Immature natural killer cell (primary cell): ENCODE measurements around the gene STIP1. TPM values are rescaled to one million over a fixed set of nuclear protein-coding genes. Genes with fewer than 3 reads are reported as not detected.
"Not testable (repeated sequence)": the region's sequence is repeated elsewhere in the genome, so short reads cannot be mapped to it uniquely, and the experiment has no call there.

ENCODE experiments used
- DNase-seq, 3 donors: peaks; one replicate each; pipeline ENCODE4 v3.0.0; 2022; ENCODE audit warnings: mixed read lengths in 1 of 3
- H3K27ac Mint-ChIP-seq, 6 donors: one replicate each; pipeline ENCODE4 v1.8.0; 2020; ENCODE audit warnings: mixed read lengths in 6 of 6, mild to moderate bottlenecking in 5 of 6, inconsistent platforms in 4 of 6, moderate library complexity in 3 of 6
- H3K27me3 Mint-ChIP-seq, 3 donors: one replicate each; pipeline ENCODE4 v1.8.0; 2020 to 2021; ENCODE audit warnings: low read depth in 3 of 3, mild to moderate bottlenecking in 3 of 3, mixed read lengths in 3 of 3, moderate library complexity in 3 of 3, inconsistent platforms in 1 of 3
- H3K36me3 Mint-ChIP-seq, 3 donors: one replicate each; pipeline ENCODE4 v1.8.0; 2020; ENCODE audit warnings: mixed read lengths in 3 of 3, inconsistent platforms in 2 of 3, mild to moderate bottlenecking in 2 of 3
- H3K4me1 Mint-ChIP-seq, 2 donors: one replicate each; pipeline ENCODE4 v1.8.0; 2020; ENCODE audit warnings: inconsistent platforms in 2 of 2, mild to moderate bottlenecking in 2 of 2, mixed read lengths in 2 of 2, moderate library complexity in 1 of 2
- H3K4me3 Mint-ChIP-seq, 5 donors: one replicate each; pipeline ENCODE4 v1.8.0; 2020; ENCODE audit warnings: mild to moderate bottlenecking in 5 of 5, mixed read lengths in 5 of 5, inconsistent platforms in 3 of 5, moderate library complexity in 3 of 5
- H3K9me3 Mint-ChIP-seq, 6 donors: one replicate each; pipeline ENCODE4 v1.8.0; 2020; ENCODE audit warnings: mild to moderate bottlenecking in 6 of 6, mixed read lengths in 6 of 6, inconsistent platforms in 4 of 6, moderate library complexity in 3 of 6
- polyA plus RNA-seq, 3 donors: library from polyadenylated mRNA; unstranded; fragments of 300-500 nt; fragmentation: Illumina TruSeq; gene quantifications; one replicate each; pipeline ENCODE4 v1.2.3, GENCODE V29; 2021

STIP1 gene
- polyA plus RNA-seq, 3 donors from 2014 or later, result 51.3 to 113 (median 57.3) TPM

DNA sequence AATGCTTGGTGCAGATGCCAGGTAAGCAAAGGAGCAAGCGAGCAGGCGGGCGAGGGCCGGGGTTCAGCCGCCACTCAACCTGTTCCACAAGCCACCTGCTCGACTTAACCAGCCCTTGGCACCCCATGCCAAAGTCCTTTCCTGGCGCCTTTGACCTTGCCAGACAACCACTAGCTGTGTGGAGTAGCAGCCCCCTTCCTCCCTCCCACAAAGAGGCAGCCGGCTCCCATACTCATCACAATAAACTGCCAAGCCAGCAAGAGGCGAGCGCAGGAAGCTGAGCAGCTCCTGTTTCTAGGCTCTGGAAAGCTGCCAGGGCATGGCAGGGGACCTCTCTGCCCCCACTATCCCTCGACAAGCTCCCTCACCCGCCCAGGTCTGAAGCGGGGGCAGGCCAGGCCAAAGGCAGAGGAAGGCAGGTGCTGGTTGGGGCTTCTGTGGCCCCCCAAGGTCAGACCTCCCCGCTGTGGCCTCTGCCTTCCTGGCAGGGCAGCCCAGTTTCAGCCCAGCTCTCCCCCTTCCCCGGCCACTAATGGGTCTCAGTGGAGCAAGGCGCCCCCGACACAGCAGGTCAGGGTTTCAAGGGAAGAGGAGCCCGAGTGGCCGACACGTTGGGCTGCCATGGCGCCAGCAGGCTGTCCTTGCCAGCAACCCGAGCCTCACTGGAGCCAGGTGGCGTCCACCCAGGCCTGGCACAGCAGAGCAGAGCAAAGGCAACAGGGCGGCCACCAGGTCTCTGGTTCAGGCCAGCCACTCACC is 35.3 kb upstream of the STIP1 start:
- DNase-seq, result no peak
- Mint-ChIP-seq H3K4me3 (no peak overlapping the region), H3K27me3 (peaks cover 0 to 3% (median 3%) of the 10 kb centered on the region in 3 donors), H3K27ac (no peak overlapping the region), H3K4me1 (no peaks in the 10 kb centered on the region), H3K36me3 (no peaks in the 10 kb centered on the region), H3K9me3 (no peaks in the 10 kb centered on the region)

GRCh38 chr11:64151337-64151736 is 34.6 kb upstream of the STIP1 start:
- Mint-ChIP-seq H3K4me1 (no peaks in the 10 kb centered on the region), H3K27ac (no peak overlapping the region), H3K4me3 (no peak overlapping the region), H3K36me3 (no peaks in the 10 kb centered on the region), H3K9me3 (no peaks in the 10 kb centered on the region), H3K27me3 (peaks cover 0 to 3% (median 3%) of the 10 kb centered on the region in 3 donors)
- DNase-seq, result no peak

GRCh38 chr11:64152841-64153691 is 32.9 kb upstream of the STIP1 start:
- H3K9me3 Mint-ChIP-seq, result no peaks in the 10 kb centered on the region
- DNase-seq, result peak; percentile 61 to 67 (median 65)
- H3K4me3 Mint-ChIP-seq, result no peak overlapping the region
- H3K36me3 Mint-ChIP-seq, result no peaks in the 10 kb centered on the region
- H3K27me3 Mint-ChIP-seq, result peaks cover 0 to 3% (median 2%) of the 10 kb centered on the region in 3 donors
- H3K4me1 Mint-ChIP-seq, result no peaks in the 10 kb centered on the region
- no peak overlapping the region for H3K27ac Mint-ChIP-seq

- no peak overlapping the region for H3K4me3 Mint-ChIP-seq
- H3K9me3 Mint-ChIP-seq, result no peaks in the 10 kb centered on the region
- DNase-seq, result no peak
- H3K27ac Mint-ChIP-seq, result no peak overlapping the region
- no peaks in the 10 kb centered on the region for H3K36me3 Mint-ChIP-seq
- peaks cover 0 to 3% (median 2%) of the 10 kb centered on the region in 3 donors for H3K27me3 Mint-ChIP-seq
- no peaks in the 10 kb centered on the region for H3K4me1 Mint-ChIP-seq
These were observed 32.2 kb upstream of the STIP1 start for GRCh38 chr11:64153812-64154211.

DNA sequence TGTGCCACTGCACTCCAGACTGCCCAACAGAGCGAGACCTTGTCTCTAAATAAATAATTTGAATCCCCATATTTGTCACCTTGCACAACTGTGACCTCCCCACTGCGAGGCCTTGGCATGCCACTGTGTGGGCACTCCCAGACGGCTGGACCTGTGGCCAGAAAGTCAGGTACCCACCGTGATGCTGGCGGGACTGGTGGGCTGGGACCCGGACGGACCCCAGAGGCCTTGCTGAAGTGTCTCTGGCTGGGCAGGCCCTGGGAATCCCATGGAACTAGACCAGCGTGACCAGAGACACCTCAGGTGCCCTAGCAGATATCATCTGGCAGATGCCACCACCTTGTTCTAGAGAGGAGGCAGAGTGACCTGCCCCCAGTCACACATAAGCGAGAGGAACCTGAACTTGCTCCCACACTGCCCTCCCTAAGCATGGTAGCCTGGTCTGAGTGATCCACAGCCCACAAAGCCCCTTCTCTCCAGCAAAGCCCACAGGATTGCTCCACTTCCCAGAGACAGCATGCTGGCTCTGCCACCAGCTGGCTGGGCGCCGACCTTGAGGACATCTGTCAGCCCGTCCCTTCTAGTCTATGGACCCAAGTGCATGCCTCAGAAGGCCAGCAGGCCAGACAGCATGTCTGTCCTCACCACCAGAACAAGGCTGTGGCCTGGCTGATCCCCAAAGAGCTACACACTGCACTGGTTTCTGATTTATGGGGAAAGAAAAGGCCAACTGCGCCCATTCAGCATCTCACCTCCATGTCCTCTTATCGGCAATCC is 29.5 kb upstream of the STIP1 start:
- H3K4me1 Mint-ChIP-seq, result no peaks in the 10 kb centered on the region
- no peaks in the 10 kb centered on the region for H3K36me3 Mint-ChIP-seq
- H3K27me3 Mint-ChIP-seq, result peaks cover 0 to 3% (median 2%) of the 10 kb centered on the region in 3 donors
- H3K4me3 Mint-ChIP-seq, result no peak overlapping the region
- no peak overlapping the region for H3K27ac Mint-ChIP-seq
- DNase-seq, result no peak
- no peaks in the 10 kb centered on the region for H3K9me3 Mint-ChIP-seq

DNA sequence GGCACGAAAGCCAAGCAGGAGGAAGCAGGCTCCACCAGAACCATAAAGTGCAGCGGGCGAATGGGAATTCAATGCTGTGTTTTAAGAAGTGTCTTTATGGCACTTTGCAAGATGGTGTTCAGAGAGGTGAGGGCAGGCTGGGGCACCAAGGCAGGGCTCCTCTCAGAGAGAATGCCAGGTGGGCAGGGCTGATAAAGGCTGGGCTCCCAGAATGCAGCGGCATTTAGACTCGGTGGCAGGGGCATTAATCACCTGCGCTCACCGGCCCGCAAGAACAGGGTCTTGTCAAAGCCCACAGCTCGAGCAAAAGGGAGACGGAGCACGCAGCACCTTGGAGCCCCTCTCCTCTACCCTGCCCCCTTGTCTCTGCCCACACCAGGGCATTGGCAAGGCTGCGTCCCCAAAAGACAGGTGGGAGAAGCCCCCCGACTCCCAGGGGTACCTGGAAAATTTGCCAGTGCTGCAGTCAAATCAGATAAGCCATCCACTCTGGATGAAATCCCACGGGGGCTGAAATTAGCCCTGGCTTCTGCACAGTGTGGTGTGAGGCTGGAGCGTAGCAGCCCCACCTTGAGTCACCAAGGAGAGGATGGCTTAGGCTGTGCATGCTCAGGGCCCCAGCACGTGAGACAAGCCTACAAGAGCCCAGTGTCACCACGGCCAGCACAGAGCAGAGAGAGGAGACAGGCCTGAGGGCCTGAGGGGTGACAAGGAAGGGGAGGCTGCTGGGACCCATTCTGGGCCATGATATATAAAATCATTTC is 28.2 kb upstream of the STIP1 start:
- Mint-ChIP-seq H3K27ac (no peak overlapping the region), H3K4me3 (no peak overlapping the region), H3K36me3 (no peaks in the 10 kb centered on the region), H3K27me3 (peaks cover 0 to 3% (median 2%) of the 10 kb centered on the region in 3 donors), H3K4me1 (no peaks in the 10 kb centered on the region), H3K9me3 (no peaks in the 10 kb centered on the region)
- DNase-seq, result no peak

GRCh38 chr11:64161037-64161436 is 24.9 kb upstream of the STIP1 start:
- Mint-ChIP-seq H3K27ac (no peak overlapping the region), H3K27me3 (peaks cover 0 to 2% (median 0%) of the 10 kb centered on the region in 3 donors), H3K36me3 (no peaks in the 10 kb centered on the region), H3K4me3 (no peak overlapping the region), H3K9me3 (no peaks in the 10 kb centered on the region), H3K4me1 (peaks cover 0 to 3% of the 10 kb centered on the region in 2 donors)
- DNase-seq, result no peak

DNA sequence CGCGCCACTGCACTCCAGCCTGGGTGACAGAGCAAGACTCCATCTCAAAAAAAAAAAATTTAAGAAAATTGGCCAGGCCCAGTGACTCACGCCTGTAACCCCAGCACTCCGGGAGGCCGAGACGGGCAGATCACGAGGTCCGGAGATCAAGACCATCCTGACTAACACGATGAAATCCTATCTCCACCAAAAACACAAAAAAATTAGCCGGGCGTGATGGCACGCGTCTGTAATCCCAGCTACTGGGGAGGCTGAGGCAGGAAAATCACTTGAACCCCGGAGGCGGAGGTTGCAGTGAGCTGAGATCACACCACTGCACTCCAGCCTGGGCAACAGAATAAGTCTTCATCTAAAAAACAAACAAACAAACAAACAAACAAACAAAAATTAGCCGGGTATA is 23.2 kb upstream of the STIP1 start:
- H3K4me3 Mint-ChIP-seq, H3K27me3 Mint-ChIP-seq: not testable (repeated sequence)

GRCh38 chr11:64163951-64164350 is 22.0 kb upstream of the STIP1 start:
- Mint-ChIP-seq H3K4me1 (peaks cover 0 to 5% of the 10 kb centered on the region in 2 donors), H3K36me3 (no peaks in the 10 kb centered on the region), H3K9me3 (no peaks in the 10 kb centered on the region), H3K4me3 (peak overlapping the region in 4 of 5 donors; percentile 18 to 39 (median 24)), H3K27me3 (peaks cover 0 to 3% (median 2%) of the 10 kb centered on the region in 3 donors), H3K27ac (no peak overlapping the region)
- DNase-seq, result no peak

More for the DNA sequence above, 23.2 kb upstream of the STIP1 start:
- not testable (repeated sequence) for DNase-seq, H3K4me1 Mint-ChIP-seq, H3K9me3 Mint-ChIP-seq, H3K36me3 Mint-ChIP-seq, H3K27ac Mint-ChIP-seq

DNA sequence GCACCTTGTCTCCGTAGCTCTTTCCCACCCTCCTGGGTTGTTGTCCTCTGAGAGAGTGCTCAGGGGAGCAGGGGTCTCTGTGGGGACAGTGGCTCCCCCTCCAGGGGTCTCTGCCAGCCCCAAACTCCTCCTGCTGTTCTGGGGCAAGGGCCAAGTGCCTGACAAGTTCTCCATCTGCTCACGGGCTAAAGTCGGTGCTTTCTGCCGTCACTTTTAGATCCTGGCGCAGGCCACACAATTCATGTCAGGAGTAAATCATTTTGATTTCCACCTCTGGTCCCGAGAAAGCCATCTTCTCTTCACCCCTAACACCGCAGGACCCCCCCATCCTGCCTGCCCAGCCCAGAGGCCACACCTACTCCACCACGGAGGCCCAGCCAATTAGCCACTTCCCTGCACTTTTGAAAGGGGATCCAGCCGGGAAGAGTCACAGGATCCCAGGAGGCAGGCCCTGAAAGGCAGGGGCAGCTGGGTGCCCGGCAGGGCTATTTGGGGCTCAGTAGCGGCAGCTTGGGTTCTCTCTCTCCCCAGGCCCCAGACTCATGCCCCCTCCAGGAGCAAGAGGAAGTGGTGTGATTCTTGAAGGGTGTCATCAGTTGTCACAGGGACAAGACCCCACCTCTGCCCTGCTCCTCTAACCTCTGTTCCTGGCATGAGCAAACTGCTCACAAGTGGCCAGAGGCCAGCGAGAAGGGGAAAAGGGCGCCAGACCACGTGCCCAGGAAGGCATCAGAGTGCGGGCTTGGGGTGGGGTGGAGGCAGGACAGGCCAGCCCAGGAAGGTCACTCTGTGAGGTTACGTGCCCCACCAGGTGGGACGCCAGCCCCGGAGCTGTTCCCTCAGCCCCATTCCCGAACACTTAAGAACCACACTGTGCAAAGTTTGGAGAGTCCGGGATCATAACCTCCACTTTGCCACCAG is 21.3 kb upstream of the STIP1 start:
- Mint-ChIP-seq H3K27ac (peak overlapping the region in 1 of 6 donors; percentile 76), H3K27me3 (peaks cover 0 to 3% (median 2%) of the 10 kb centered on the region in 3 donors)

DNA sequence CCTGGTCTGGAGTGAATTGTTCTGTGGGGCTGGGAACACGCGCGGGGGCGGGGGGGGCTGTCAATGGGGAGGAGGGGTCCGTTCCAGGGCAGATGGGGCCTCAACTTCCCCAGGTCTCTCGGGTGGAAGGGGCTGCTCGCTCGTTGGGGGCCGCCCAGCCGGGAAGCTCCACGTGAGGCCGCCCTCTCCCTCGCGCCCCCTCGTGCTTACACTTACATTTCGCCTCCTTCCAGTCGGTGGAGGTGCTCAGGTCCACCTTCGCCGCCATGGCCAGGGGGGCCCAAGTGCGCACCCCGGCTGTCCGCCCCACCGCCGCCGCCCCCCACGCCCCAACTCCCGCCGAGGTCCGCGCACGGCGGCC is 20.5 kb upstream of the STIP1 start:
- H3K27me3 Mint-ChIP-seq, result peaks cover 0 to 3% (median 2%) of the 10 kb centered on the region in 3 donors
- H3K9me3 Mint-ChIP-seq, result no peaks in the 10 kb centered on the region
- DNase-seq, result no peak
- H3K36me3 Mint-ChIP-seq, result no peaks in the 10 kb centered on the region
- H3K4me1 Mint-ChIP-seq, result peaks cover 0 to 5% of the 10 kb centered on the region in 2 donors
- H3K27ac Mint-ChIP-seq, result no peak overlapping the region
- H3K4me3 Mint-ChIP-seq, result peak overlapping the region in 1 of 5 donors; percentile 93

More for the DNA sequence above, 21.3 kb upstream of the STIP1 start:
- Mint-ChIP-seq H3K9me3 (no peaks in the 10 kb centered on the region), H3K4me1 (peaks cover 0 to 5% of the 10 kb centered on the region in 2 donors), H3K4me3 (peak overlapping the region; percentile 68 to 74 (median 72)), H3K36me3 (no peaks in the 10 kb centered on the region)
- no peak for DNase-seq
